ENCODE data around the gene NGF.
"Not testable (repeated sequence)": the region's sequence is repeated elsewhere in the genome, so short reads cannot be mapped to it uniquely, and the experiment has no call there.

Gene NGF

DNA sequence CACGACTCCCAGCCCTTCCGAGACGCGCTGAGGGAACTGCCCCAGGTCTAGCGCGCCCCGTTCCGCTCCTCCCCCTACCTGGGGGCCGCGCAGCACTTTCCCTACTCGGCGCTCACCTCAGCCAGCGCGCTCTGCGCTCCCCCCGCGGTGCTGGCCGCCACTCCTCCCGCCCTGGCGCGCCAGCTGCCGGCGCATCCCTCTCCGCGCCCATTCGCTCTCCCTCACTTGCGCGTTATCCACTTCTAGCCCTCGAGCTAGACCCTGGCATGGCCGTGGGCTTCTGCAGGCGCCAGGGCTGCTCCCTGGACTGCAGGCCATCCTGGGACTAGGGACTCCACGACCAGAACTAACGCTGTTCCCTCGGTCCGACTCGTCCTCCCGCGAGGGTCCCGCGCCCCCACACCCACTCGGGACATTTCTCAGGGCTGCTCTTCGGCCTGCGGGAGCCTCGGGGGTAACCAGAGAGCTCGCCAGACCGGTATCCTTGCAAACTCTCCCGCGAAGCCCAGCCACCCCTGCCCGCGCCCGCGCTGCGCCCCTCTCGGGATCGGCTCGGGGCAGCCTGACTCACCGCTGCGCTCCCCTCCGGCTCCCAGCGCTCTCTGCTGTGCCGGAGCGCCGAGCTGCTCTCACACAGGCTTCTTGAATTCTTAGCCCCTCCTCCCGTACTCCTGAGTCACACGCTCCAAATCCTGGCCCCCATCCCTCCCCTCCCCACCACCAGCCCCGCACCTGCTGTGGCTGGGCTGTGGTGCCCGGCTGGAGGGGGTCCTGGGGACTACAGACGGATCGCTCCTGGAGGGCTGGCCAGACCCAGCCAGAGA lies at the start of gene NGF:
TSS of gene NGF (minus strand) at position 617 of the 824 bp plus-strand sequence. CDS start 51,454 bp downstream, outside the sequence.
- no peak for DNase-seq

DNA sequence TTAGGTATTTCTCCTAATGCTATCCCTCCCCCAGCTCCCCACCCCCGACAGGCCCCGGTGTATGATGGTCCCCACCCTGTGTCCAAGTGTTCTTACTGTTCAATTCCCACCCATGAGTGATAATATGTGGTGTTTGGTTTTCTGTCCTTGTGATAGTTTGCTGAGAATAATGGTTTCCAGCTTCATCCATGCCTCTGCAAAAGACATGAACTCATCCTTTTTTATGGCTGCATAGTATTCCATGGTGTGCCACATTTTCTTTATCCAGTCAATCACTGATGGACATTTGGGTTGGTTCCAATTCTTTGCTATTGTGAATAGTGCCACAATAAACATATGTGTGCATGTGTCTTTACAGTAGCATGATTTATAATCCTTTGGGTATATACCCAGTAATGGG lies 45.4 kb upstream of the NGF start:
- DNase-seq = not testable (repeated sequence)

DNA sequence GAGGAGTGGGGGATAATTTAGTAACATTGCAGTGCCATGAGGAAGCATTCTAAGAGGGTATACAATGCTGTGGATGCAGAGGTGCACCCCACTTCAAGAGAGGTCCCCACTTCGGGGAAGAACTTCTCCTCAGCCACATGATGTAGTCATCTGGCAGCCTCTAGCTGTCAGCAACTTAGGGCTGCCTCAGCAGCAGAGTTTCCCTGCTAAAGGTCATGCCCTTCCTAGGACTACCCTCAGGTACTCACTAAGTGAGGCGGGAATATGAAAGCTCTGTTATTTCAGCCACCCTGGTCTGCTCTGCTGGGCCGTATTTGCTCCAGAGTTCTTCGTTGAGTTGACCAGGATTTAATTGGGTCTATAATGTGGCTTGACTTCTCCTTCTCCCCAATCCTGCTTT lies 41.9 kb upstream of the NGF start:
- no peak for DNase-seq

DNA sequence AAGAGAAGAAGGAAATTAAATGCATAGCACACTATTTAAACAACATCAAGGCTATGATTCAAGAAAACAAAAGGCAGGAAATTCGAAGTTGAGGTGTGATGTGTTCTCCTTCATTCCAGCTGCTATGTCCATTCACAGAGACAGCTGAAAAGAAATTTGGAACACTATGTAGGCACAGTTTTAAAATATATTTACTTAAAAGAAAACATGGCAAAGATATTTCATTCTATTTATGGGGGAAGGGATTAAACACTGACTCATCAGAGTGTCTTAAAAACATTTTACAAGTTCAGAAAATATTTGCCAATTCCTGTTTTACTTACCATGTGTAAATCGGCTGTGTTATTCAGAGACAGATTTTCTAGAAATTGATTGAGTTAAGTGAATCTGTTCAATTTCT lies 39.4 kb upstream of the NGF start:
- no peak for DNase-seq

DNA sequence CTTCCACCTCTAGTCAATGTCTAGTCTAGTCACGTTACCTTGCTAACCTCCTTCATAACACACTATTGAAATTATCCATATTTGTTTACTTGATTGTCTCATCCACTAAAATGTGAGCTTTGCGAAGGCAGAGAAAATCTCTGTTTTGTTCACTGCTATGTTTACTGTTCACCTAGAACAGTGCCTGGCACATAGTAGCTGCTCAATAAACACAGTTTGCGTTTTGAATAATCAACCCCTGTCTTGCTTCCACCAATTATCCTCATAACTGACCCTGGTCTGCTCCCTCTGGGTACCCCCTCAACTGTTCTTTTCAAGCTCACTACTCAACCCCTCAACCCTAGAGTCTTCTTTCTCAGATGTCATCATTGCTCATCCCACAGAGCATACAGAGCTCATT lies 36.5 kb upstream of the NGF start:
- DNase-seq = no peak

DNA sequence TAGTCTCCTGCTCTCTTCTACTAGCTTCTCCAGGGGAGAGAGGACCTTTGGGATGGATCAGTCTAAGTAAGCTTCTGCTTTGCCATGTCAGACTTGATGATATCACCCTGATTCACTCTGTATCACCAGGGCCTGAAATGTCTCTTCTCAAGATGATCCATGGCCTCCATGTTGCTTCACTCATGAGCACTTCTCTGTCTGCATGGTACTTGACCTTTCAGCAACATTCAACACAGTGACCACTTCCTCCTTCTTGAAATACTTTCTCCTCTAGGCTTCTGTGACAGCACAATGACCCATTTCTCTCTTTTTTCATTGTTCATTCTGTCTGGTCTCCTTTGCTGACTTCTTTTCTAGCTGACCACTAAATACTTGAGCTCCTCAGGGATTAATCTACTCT lies 35.3 kb upstream of the NGF start:
- DNase-seq = peak; percentile 43

DNA sequence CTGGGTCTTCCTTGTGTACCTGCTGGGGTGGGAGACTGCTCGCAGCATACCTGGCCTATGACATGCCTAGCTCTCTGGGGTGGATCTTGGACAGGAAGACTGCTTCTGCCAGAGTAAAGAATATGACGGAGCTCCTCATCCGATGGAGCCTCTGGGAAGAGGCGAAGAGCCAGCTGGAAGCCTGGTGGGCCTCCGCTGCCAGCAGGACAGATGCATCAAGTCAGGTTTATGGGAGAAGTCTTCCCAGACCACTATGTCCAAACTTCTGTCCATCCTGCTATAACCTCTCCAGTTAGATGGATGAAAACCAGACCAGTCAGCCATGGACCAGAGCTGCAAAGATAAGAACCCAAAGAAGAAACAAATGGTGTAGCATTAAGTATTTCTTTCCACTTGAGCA lies 27.7 kb upstream of the NGF start:
- no peak for DNase-seq

DNA sequence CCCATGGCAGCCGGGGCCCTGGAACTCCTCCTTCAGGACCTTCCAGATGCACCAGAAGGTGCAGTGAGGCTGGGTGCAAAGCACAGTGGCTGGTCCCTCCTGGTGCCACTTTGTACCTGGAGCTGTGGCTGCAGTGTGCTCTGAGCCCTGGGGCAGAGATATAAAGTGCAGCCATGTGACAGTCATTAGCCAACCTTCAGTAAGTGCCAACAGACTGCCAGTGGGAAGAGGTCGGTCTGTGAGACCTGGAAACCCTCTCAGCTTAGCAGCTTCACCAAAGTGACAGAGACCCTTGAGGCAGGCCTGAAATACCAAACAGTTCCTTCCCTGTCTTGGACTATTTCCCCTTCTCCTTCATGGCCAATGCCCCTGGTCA lies 26.7 kb upstream of the NGF start:
- no peak for DNase-seq

DNA sequence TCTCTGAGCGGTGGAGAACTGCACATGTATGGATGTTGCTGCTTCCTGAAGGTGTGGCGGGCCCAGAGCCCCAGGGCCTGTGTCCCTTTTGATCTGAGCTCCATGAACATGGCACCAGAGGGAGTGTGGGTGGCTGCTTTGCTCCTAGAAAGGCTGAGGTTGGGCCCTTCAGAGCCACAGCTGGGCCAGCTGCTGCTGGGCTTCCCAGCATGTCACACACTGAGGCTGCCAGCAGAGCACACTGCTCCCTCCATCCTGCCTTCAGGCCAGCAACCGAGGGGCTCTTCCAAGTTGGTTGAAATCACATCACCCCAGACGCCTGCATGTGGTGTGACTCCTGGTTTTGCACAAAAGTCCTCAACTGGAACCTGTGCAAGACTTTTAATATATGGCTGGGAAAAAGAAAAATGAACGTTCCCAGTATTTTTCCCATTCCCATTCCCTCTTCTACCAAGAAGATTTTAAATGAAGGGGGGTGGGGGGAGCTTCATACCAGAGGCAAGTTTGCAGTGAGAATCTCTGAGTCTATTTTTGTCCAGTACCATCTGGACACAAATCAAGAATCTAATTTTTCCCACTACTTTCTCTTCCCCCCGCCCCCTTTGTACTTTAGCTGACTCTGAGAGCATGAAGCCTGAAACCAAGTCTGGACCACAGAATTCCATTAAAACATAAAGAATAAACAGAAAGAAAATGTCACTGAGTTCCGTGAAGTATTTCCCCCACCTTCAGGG lies 26.2 kb upstream of the NGF start:
- no peak for DNase-seq

DNA sequence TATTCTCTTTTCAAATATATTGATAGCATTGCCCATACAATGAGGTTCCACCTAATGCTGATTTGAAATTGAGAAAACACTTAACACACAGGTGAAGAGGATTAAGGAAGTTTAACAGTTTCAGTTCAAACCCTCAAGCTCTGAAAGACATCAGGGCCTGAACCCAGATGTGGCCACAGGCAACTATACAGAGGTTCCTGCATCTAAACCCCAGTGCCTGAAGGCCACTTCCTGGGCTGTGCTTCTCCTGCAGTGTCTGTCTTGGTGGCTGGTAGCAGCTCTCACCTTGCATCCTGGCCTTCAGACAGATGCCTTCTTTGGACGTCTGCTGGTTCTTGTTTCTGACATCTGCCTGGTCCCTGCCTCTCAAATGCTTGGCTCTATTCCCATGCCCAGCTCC lies 25.1 kb upstream of the NGF start:
- DNase-seq = no peak

DNA sequence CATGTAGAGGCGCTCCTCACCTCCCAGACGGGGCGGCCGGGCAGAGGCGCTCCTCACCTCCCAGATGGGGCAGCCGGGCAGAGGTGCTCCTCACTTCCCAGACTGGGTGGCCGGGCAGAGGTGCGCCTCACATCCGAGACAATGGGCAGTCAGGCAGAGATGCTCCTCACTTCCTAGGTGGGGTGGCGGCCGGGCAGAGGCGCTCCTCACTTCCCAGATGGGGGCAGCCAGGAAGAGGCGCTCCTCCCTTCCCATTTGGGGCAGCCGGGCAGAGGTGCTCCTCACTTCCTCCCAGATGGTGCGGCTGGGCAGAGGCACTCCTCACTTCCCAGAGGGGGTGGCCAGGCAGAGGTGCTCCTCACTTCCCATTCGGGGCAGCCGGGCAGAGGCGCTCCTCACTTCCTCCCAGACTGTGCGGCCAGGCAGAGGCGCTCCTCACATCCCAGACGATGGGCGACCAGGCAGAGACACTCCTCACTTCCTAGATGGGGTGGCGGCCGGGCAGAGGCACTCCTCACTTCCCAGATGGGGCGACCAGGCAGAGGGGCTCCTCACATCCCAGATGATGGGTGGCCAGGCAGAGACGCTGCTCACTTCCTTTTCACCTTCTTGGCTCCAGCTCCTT lies 22.6 kb upstream of the NGF start:
- DNase-seq = not testable (repeated sequence)

DNA sequence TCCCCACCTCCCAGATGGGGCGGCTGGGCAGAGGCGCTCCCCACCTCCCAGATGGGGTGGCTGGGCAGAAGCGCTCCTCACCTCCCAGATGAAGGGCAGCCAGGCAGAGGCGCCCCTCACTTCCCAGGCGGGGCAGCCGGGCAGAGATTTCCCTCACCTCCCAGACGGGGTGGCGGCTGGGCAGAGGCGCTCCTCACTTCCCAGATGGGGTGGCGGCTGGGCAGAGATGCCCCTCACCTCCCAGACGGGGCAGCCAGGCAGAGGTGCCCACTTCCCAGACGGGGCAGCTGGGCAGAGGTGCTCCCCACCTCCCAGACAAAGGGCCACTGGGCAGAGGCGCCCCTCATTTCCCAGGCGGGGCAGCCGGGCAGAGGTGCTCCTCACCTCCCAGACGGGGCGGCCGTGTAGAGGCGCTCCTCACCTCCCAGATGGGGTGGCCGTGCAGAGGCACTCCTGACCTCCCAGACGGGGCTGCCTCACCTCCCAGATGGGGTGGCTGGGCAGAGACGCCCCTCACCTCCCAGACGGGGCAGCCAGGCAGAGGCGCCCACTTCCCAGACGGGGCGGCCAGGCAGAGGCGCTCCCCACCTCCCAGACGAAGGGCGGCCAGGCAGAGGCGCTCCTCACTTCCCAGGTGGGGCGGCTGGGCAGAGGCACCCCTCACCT lies 21.9 kb upstream of the NGF start:
- not testable (repeated sequence) for DNase-seq

DNA sequence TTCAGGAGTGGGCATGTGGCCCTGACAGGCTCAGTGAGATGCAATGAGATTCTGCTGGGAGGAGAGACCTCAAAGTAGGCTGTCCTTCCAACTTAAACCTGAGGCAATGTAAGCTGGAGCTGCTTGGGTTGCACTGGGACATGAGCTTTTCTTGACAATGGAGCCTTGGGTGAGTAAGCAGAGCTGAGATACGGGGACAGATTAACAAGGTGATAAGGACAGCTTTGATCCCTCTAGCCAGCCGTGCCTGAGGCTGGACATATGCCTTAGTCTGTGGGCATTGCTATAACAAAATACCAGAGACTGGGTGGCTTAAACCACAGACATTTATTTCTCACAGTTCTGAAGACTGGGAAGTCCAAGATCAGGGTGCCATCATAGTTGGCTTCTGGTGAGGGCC lies 18.3 kb upstream of the NGF start:
- no peak for DNase-seq

DNA sequence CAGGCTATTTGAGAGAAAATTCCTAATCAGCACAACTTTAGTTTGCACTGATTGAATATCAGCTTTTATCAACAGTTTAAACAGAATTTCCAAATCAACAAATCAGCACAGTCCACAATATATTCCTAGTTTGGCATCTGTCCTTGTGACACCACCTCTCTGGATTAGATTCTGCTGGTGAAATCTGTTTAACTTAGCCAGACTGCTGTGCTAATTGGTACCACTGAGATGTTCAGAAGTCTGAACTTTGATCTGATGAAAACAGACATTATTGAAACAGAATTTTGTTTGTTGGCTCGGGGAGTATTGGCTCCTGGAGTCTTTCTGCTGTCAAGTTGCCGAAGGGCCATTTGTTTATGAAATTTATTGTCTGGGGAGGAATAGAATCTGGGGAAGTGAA lies 17.0 kb upstream of the NGF start:
- no peak for DNase-seq

DNA sequence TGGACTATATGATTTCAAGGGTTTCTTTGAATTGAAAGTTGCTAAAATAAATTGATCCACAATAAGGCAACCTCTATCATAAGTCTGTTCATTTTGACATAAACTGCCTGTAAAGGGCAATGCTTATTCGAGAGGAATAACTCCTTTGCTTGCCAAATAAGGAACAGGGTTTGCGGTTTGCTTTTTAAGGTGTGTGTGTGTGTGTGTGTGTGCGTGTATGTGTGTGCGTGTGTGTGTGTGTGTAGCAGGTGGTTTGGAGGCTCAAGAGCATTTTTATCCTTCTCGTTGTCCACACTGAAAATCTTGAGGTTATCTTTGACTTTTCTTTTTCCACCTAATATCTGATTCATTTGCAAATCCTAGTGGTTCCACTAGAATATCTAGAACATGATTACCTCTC lies 13.1 kb upstream of the NGF start:
- DNase-seq = no peak

DNA sequence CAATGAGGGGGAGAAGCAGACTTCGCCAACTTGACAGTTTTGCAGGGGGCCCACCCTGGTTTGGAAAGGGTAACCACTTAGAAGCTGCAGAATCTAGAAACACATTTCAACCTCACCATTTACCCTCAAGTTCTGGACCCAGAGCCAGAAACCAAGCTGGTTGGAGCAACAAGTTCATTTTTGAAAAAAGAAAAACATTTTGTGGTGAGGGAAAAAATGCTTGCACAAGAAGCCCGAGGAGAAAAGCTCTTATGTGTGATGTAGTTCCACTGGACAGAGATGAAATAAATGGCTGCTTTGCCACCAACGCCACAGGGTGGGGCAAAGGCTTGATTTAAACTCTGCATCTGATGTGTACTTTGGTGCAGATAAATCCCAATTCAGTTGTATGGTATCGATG lies 10.6 kb upstream of the NGF start:
- DNase-seq = no peak

DNA sequence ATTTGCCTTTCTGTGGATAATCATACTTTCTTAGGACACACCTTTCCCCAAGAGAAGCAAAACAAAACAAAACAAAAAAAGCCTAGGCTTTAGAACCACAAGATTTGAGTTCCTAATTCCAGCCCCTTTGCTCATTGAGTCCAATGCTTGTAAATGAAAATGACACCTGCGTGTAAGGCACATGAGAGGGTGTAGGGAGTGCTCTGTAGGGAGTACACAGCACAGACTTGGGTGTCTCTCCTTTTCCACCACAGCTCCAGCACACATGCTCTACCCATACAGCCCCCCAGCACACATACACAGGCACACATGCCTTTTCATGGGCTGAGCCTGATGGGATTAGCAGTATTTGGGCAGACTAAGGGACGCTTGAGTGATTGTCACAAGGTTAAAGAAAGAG lies 9.2 kb upstream of the NGF start:
- no peak for DNase-seq

DNA sequence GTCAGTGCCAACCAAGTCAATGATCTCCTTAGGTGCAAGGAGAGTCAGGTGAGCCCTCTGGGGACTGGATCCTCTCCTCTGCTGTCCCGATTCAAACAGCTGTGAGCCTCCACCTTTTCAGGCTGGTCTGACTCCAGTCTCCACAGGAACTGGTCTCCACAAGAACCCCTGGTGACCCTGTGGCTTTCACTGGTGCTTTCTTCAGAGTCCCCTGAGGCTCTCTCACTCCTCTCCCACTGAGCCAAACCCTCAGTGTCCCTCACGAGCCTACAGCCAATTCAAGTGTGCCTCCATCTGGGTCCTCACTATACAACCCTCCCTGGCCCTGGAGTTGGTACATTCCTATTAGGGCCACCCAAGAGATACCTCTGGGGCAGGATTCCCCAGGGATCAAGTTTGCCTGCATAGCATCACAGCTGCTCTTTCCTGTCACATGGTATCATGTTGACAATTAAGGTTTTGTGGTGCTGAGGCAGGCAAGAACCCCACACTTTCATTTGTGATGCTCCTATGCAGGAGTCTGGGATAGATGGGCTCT lies 5.2 kb upstream of the NGF start:
- no peak for DNase-seq

DNA sequence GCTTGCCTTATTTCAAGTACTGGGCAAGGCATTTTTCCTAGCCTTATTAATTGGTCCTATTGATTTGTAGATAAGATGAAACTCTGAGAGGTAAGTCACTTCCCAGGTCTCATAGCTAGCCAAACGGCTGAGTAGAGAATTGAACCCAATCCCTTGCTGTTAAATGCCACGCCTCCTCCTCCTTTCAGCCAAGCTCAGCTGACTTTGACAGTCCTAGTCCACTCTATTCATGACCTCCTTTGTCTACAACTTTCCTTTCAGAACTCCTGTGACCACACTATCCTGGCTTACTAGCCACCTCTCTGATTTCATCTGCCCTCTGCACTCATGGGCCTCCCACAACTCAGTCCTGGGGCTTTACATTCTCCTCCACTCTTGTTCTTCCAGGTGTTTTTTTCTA lies 3.9 kb upstream of the NGF start:
- no peak for DNase-seq

DNA sequence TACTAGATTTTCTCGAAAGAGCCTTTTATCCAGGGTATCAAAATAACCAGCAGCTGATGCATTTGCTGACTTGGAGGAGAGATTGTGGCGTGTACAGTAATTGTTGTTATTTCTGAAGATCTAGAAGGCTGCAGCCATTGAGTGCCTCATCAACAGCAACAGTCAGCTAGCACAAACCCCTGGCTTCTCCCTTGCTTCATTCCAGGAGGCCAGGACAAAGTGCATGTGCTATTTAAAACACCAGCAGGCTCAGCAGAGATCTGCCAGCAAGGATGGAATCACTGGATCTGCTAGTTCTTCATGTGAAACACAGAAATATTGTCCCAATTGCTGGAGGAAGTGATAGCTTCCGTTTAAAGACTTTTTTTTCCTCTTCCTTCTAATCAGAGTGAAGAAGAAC lies 2.8 kb upstream of the NGF start:
- DNase-seq = no peak

DNA sequence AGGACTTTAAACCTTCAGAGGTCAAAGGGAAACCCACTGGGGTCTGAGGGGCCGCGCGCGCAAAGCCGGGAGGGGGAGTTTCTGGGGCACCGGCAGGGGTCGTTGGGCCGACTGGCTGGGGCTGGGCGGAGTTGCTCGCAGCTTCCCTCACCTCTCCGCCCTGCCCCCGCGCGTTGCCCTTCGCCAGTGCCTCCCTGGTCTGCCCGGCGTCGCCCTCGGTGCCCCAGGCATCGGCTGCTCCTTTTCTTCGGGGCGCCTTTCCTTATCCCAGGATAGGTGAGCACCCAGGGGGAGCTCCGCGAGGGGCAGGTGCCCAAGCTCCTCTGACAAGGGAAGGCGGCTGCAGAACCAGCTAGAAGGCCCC lies 390 bp upstream of the NGF start:
- DNase-seq = no peak

DNA sequence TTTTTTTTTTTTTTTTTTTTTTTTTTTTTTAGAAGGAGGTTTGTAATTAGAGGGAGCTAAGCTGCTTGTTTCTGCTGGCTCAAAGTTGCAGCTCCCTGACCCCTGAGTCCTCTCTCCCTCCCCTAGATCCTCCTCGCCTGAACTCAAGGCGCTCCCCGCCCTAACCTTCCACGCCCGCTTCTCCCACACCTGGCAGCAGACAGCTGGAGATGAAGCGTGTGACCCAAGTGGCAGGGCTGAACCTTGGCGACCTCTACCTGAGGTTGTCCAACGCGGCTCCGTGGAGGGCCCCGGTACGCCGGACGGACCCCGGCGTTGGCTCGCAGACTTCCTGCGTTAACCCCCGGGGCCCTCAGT lies 795 bp downstream of the NGF start:
- DNase-seq = no peak

DNA sequence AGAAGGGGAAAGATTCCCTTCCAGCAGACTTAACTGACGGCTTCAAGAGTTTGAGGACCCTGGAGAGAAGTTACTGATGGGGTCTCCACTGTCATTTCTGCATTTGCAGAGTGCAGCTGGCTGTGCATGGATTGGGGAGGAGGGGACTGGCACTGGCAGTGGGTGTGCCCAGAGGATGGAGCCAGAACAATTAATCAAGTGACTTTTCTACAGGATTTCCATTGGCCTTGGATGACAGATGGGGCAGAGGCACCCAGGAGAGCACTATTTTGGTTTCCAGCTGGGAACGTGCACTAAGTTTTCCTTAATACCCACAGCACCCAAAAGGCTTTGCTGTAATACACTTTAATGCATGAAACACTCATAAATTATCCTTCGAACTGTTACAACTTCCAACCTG lies 1.3 kb downstream of the NGF start:
- DNase-seq = no peak

Measured in kidney glomerular epithelial cell (primary cell).